GM18511 (cell line): ENCODE measurements around the gene UPP1.

ENCODE experiments used
- ATAC-seq: cut with Tn5 transposase; IDR thresholded peaks from one replicate; pipeline ENCODE4 v1.9.1; 2021; ENCODE audit warnings: mild to moderate bottlenecking, moderate library complexity; ENCODE audit not compliant: unreplicated experiment

Gene UPP1

DNA sequence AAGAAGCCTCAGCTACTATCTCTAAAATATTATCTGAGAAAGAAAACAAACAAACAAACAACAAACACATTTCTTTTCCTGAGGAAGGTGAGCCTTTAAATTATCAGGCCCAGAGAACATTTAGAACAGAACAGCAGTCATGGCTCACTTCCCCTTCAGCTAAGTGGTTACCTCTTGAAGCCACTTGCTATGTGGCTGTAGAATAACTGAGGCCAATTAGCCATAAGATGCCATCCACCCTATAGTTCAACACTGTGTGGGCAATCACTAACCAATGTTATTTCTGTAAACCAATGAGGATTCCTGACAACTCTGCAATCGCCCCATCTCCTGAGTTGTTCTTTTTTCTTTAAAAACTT, 3.7 kb upstream of the UPP1 start:
- ATAC-seq: peak; percentile 15

DNA sequence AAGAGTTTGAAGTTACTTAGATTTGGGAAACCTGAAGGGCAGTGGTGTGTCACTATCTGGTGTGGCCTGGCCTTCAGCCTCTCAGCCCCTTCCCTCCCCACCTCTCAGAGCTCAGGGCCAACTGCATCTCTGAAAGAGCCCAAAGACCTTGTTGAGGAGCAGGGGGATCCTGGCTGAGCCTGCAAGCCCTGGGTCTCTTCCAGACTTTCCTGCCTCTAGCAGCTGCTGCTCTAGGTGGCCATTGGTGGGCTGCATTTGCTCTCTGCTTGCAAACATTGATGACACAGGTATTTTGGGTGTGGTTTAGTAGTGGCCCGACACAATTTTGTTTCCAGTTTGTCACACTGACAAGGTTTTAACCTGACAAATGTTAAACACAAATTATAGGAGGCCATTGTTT, 3.1 kb upstream of the UPP1 start:
- no peak for ATAC-seq

- ATAC-seq: peak; percentile 17
Measured at GRCh38 chr7:48087349-48087748, 1.7 kb upstream of the UPP1 start.

DNA sequence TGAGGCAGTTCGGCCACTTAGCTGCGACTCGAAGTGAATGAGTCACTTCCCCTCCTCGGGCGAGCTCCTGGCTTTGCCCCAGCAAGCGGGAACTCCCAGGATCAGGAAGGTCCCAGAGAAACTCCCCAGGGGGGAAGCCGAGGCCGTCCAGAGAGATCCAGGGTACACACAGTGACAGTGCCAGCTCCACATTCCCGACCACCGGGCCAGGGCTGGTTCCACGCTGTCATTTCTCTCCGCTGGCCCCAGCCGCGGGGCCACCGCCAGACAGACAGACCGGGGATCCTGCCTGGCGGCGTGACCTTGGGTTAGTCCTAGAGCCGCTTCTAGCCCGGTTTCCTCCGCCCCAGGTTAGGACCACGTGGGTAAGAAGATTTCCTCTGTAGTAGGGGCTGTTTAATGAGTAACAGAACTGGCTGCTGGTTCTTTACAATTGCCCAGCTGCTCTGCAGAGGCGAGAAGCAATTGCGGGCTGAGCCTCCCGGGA, 463 bp upstream of the UPP1 start:
- ATAC-seq: peak; percentile 61

- ATAC-seq: no peak
Measured at GRCh38 chr7:48090095-48090805, 1.2 kb downstream of the UPP1 start.

DNA sequence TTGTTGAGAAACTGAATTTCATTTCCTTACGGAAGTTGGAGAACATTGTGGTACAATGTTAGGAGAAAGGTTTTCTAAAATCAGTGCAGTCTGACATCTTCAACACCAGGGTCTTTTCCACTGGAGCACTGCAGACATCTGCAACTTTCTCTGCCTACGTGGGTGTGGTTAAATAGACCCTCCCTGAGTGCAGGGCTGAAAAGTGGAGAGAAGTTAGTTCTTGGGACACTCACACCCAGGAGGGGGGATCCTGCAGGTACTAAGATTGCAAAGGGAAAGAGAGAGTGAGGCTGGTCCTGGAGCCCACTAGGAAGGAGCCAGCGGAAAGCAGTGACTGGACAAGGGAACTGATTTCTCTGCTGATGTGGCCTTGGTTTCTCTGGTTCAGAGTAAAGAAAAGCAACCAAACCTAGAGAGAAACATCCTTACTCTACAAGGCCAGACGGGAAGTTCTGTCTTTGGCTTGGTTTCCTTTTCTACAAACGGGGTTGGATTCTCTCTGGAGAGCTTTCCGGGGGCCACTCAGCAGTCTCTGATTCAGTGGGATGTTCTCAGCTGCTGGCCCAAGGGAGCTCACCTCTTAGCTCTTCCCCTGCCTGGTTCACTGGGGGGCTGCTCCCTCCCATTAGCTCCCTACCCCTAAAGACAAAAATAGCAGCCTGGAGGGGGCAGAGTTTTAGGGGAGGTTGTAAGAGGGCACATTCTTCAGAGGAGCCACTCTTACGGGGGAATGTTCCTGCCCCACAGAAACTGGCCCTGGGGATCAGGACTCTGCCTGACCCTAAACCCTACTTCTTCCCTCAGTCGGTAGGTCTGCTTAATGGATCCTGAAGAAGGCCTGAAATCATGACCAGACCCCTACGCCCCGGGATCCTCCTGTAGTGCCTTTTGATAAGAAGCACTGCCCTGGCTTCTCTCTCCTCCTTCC, 2.7 kb downstream of the UPP1 start:
- ATAC-seq: no peak

- ATAC-seq: no peak
Measured at GRCh38 chr7:48094861-48095293, 5.8 kb downstream of the UPP1 start.

DNA sequence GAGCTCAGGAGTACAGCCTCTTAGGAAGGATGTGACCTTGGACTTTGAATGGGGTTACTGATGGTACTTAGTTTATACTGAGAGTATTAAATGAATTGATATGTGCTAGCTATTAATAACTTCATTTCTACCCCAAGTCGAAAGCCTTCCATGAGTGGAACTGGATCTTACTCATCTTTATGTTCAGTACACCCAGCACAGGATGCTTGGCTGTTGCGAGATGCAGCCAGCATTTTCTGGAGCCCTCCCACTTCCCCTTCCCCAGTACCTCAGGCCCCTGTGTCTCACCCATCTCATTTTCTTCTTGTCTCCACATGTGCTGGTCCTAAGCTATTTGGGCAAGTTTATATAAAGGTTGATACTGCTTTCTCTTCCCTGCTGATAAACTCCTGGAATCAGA, 7.2 kb downstream of the UPP1 start:
- no peak for ATAC-seq

DNA sequence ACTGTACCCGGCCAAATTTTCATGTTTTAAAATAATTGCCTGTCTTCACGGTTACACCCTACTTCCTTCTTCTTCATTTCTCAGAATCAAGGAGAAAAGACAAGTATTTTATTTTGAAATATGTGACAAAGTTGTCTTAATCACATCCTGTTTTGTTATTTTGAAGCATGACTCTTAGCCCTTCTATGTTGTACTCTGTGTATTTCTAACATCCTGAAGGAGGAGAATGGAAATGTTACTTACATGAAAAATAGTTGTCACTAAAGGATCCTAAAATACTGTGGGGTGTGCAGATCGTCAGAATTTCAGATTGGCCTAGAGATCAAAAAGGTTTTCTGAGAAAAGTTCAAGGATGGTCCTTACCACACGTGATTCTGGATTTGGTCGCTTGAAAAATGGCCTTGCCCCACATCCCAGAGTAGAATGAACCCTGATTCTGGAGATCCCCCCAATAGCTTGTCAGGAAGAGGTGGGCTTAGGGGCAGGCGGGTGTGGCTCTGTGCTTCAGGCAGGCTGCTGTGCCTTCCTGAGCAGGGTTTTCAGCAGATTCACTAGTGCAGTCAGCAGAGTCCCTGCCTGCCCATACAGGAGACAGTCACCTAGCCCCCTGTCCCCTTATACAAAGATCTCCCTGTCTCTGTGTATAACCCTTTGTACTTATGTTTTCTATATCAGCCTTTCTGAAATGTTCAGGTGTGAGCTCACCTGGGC, 8.6 kb downstream of the UPP1 start:
- no peak for ATAC-seq

GRCh38 chr7:48098846-48099245, 9.8 kb downstream of the UPP1 start:
- ATAC-seq: no peak

- ATAC-seq: no peak
Measured at GRCh38 chr7:48099781-48100180, 10.7 kb downstream of the UPP1 start.

GRCh38 chr7:48101352-48101751, 12.3 kb downstream of the UPP1 start:
- ATAC-seq: no peak

DNA sequence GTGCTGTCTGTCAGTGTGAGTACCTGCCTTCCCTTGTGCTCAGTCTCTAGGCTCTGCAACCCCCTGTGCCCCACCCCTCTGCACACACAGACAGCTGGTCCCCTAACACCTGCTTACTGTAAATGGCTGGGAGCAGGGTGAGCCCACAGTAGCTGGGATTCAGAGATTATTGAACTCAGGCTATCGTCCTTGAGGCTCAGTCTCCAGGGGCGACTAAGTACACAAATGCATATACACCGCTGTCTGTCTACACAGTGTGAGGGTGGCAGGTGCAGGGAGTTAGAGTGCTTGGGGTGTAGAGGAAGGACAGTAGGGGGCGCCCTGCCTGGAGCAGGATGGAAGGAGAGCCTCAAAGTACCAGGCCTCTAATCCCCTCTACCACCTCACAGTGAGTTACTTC, 12.9 kb downstream of the UPP1 start:
- ATAC-seq: no peak

- ATAC-seq: no peak
Measured at GRCh38 chr7:48102530-48102929, 13.5 kb downstream of the UPP1 start.

- no peak for ATAC-seq
Measured at GRCh38 chr7:48105045-48105444, 16.0 kb downstream of the UPP1 start.

DNA sequence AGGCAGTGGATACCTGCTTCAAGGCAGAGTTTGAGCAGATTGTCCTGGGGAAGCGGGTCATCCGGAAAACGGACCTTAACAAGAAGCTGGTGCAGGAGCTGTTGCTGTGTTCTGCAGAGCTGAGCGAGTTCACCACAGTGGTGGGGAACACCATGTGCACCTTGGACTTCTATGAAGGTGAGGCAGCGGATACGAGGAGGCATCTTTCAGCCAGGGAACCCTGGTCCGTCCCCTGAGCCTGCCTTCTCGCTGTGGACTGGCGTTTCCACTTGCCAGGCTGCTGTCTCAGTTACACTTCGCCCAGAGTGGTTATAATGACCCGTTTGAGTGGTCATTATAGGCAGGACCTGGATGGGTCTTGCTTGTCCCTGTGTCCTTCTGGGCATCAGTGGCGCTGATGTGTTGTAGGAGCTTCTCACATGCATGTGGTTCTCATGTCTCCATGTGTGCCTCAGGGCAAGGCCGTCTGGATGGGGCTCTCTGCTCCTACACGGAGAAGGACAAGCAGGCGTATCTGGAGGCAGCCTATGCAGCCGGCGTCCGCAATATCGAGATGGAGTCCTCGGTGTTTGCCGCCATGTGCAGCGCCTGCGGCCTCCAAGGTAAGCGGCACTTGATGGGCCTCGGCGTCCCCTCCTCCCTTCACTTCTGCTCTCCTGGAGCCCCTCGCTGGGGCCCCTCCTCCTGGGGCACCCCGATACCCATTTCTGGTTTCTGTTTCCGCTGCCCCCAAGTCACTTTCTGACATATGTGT, 18.0 kb downstream of the UPP1 start:
- no peak for ATAC-seq

GRCh38 chr7:48107926-48108472, 18.9 kb downstream of the UPP1 start:
- ATAC-seq: no peak

- ATAC-seq: no peak
Measured at GRCh38 chr7:48108959-48109847, 20.1 kb downstream of the UPP1 start.
